ENCODE data around the gene CAPS2. TPM values are rescaled to one million over a fixed set of nuclear protein-coding genes. Genes with fewer than 3 reads are reported as not detected.

Gene CAPS2
- total RNA-seq, 1 experiment from 2014 or later, result 4.2 TPM

- Mint-ChIP-seq H3K4me1 (peaks cover 6% of the 10 kb centered on the region), H3K9me3 (no peaks in the 10 kb centered on the region), H3K27ac (no peak overlapping the region), H3K4me3 (no peak overlapping the region), H3K27me3 (ENCODE audit: low read depth) (no peaks in the 10 kb centered on the region), H3K36me3 (no peaks in the 10 kb centered on the region)
- ATAC-seq (no peak), DNase-seq (ENCODE audit: low spot score) (no peak)
- TF ChIP-seq HMGA2 (CRISPR knock-in tag; IDR thresholded peaks at IDR 0.05) (peak; percentile 90; the same call in 1 of the 2 replicates), ATF1 (CRISPR knock-in tag; IDR thresholded peaks at IDR 0.05) (no peak)
- CTCF ChIA-PET, result no interaction called here
- POLR2A ChIA-PET, result no interaction called here
Observed at GRCh38 chr12:75327642-75328041, 2.5 kb downstream of the CAPS2 start.

GRCh38 chr12:75323663-75324062, 6.5 kb downstream of the CAPS2 start:
- DNase-seq (ENCODE audit: low spot score), result no peak
- Mint-ChIP-seq H3K4me3 (no peak overlapping the region), H3K9me3 (no peaks in the 10 kb centered on the region), H3K27ac (no peak overlapping the region), H3K4me1 (no peaks in the 10 kb centered on the region), H3K27me3 (ENCODE audit: low read depth) (no peaks in the 10 kb centered on the region), H3K36me3 (no peaks in the 10 kb centered on the region)
- ChIA-PET CTCF (no interaction called here), POLR2A (no interaction called here)
- no peak for ATAC-seq
- no peak for TF ChIP-seq PREB (CRISPR knock-in tag; IDR thresholded peaks at IDR 0.05; ENCODE audit: borderline replicate concordance)

GRCh38 chr12:75322464-75322863, 7.7 kb downstream of the CAPS2 start:
- no peak for TF ChIP-seq FOXJ3 (CRISPR knock-in tag; IDR thresholded peaks at IDR 0.05; ENCODE audit: borderline replicate concordance)
- no peak for TF ChIP-seq JAZF1 (CRISPR knock-in tag; IDR thresholded peaks at IDR 0.05)
- TF ChIP-seq ZNF138 (CRISPR knock-in tag; conservative IDR thresholded peaks at IDR 0.05), result no peak
- no peak for TF ChIP-seq AR (CRISPR knock-in tag; IDR thresholded peaks at IDR 0.05)
- TF ChIP-seq CDX4 (CRISPR knock-in tag; IDR thresholded peaks at IDR 0.05; ENCODE audit: borderline replicate concordance), result no peak
- TF ChIP-seq ZNF396 (CRISPR knock-in tag; IDR thresholded peaks at IDR 0.05; ENCODE audit: borderline replicate concordance), result no peak
- TF ChIP-seq NFE2L1 (CRISPR knock-in tag; IDR thresholded peaks at IDR 0.05), result no peak
- no peak for TF ChIP-seq MLX (CRISPR knock-in tag; IDR thresholded peaks at IDR 0.05)
- TF ChIP-seq ZNF232 (CRISPR knock-in tag; IDR thresholded peaks at IDR 0.05), result no peak
- no peak for TF ChIP-seq NR1H2 (CRISPR knock-in tag; IDR thresholded peaks at IDR 0.05)
- TF ChIP-seq TEAD4 (CRISPR knock-in tag; IDR thresholded peaks at IDR 0.05), result no peak
- TF ChIP-seq E2F5 (CRISPR knock-in tag; IDR thresholded peaks at IDR 0.05), result no peak
- TF ChIP-seq NR2C2 (CRISPR knock-in tag; IDR thresholded peaks at IDR 0.05), result no peak
- no peaks in the 10 kb centered on the region for H3K9me3 Mint-ChIP-seq
- H3K27ac Mint-ChIP-seq, result no peak overlapping the region
- DNase-seq (ENCODE audit: low spot score) (no peak), ATAC-seq (no peak)
- no peaks in the 10 kb centered on the region for H3K4me1 Mint-ChIP-seq
- no peaks in the 10 kb centered on the region for H3K36me3 Mint-ChIP-seq
- POLR2A ChIA-PET, result no interaction called here
- CTCF ChIA-PET, result no interaction called here
- no peaks in the 10 kb centered on the region for H3K27me3 Mint-ChIP-seq (ENCODE audit: low read depth)
- no peak overlapping the region for H3K4me3 Mint-ChIP-seq

Measured in WTC11 (cell line).